Measurements from ENCODE around the gene MORN5.

DNA sequence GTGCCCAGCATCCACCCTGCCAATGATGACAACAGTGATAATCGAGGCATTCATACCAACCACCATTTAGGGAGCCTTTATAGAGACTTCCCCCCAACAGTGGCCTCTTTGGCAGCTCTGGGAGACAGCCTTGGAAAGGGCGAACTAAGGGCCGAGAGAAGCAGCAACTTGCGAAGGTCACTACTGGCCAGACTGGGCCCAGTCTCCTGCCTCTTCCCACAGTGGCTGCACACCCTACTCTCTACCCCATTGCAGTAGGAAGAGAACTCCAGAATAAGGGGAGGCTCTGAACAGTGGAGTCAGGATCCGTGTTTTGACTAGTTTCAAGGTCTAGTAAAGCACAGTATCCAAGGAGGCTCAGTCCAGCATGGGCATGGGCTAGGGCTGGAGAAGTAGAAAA lies 63.7 kb downstream of the MORN5 start:
- TF ChIP-seq, protein P1, sequence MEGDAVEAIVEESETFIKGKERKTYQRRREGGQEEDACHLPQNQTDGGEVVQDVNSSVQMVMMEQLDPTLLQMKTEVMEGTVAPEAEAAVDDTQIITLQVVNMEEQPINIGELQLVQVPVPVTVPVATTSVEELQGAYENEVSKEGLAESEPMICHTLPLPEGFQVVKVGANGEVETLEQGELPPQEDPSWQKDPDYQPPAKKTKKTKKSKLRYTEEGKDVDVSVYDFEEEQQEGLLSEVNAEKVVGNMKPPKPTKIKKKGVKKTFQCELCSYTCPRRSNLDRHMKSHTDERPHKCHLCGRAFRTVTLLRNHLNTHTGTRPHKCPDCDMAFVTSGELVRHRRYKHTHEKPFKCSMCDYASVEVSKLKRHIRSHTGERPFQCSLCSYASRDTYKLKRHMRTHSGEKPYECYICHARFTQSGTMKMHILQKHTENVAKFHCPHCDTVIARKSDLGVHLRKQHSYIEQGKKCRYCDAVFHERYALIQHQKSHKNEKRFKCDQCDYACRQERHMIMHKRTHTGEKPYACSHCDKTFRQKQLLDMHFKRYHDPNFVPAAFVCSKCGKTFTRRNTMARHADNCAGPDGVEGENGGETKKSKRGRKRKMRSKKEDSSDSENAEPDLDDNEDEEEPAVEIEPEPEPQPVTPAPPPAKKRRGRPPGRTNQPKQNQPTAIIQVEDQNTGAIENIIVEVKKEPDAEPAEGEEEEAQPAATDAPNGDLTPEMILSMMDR (IDR thresholded peaks at IDR 0.05): no peak
- no peak for TF ChIP-seq POLR2A (IDR thresholded peaks at IDR 0.05)

Measured in breast epithelium (tissue), 3 donors.